IMR-90 (cell line): ENCODE results near the gene CTNNA1. TPM values are rescaled to one million over a fixed set of nuclear protein-coding genes. Genes with fewer than 3 reads are reported as not detected.

Experiments used
- ATAC-seq: fragments of 200-7000 bp; cut with Tn5 transposase; 2 replicates; pipeline ENCODE4 v1.9.1; 2020; ENCODE audit warnings: low read depth, mild to moderate bottlenecking, moderate library complexity
- BruUV-seq: library from RNA; stranded (reverse); fragments of 400-500 nt; replicated peaks from 2 replicates; lab custom pipeline; 2021; lab: Mats Ljungman, UMichigan
- CTCF ChIA-PET: fragments of 300-600 bp; formaldehyde crosslinking; extraction: SDS; loops from one replicate; lab custom pipeline; 2021; ENCODE audit warnings: antibody characterized with exemption; lab: Yijun Ruan, JAX
- POLR2A ChIA-PET: fragments of 300-600 bp; sonication (Branson Sonifier 250); formaldehyde crosslinking; loops from one replicate; lab custom pipeline; 2022; ENCODE audit warnings: antibody characterized with exemption; ENCODE audit not compliant: unreplicated experiment; lab: Charles Lee
- DNase-seq: peaks from one replicate; pipeline ENCODE4 v3.0.0; 2013
- H2AFZ ChIP-seq: replicated peaks from 2 replicates; pipeline ENCODE3; 2013; ENCODE audit warnings: low read length, mild to moderate bottlenecking; ENCODE audit not compliant: poor library complexity
- H2AK5ac ChIP-seq: 2 replicates; pipeline ENCODE4 v1.6.1; 2013; ENCODE audit warnings: low read depth, low read length, inconsistent platforms
- H2AK9ac ChIP-seq: replicated peaks from 2 replicates; pipeline ENCODE3; 2013; ENCODE audit warnings: mild to moderate bottlenecking, low read depth, low read length, moderate library complexity; ENCODE audit not compliant: poor library complexity
- H2BK120ac ChIP-seq: 2 replicates; pipeline ENCODE4 v1.6.1; 2013; ENCODE audit warnings: low read depth, low read length, inconsistent platforms
- H2BK15ac ChIP-seq: 3 replicates; pipeline ENCODE4 v1.6.1; 2013; ENCODE audit warnings: low read depth, low read length, inconsistent platforms
- H2BK20ac ChIP-seq: 2 replicates; pipeline ENCODE4 v1.6.1; 2013; ENCODE audit warnings: low read depth, mild to moderate bottlenecking, inconsistent platforms, low read length, moderate library complexity
- H2BK5ac ChIP-seq: 2 replicates; pipeline ENCODE4 v1.6.1; 2013; ENCODE audit warnings: mild to moderate bottlenecking, low read depth, low read length, inconsistent platforms; ENCODE audit not compliant: poor library complexity, severe bottlenecking
- H3K14ac ChIP-seq: replicated peaks from 2 replicates; pipeline ENCODE4 v1.6.1; 2013; ENCODE audit warnings: low read depth, low read length, inconsistent platforms
- H3K18ac ChIP-seq: 2 replicates; pipeline ENCODE4 v1.6.1; 2013; ENCODE audit warnings: low read depth, low read length, control low read depth
- H3K23ac ChIP-seq: 2 replicates; pipeline ENCODE4 v1.6.1; 2013; ENCODE audit warnings: low read depth, low read length, inconsistent platforms
- H3K27ac ChIP-seq: 2 replicates; pipeline ENCODE4 v1.5.1; 2013; ENCODE audit warnings: mild to moderate bottlenecking, control low read depth, low read length; ENCODE audit not compliant: insufficient read depth
- H3K27me3 ChIP-seq: 2 replicates; pipeline ENCODE4 v1.6.1; 2013; ENCODE audit warnings: low read length; ENCODE audit not compliant: control insufficient read depth, insufficient read depth
- H3K36me3 ChIP-seq: 2 replicates; pipeline ENCODE4 v1.6.1; 2013; ENCODE audit warnings: low read length, mixed read lengths; ENCODE audit not compliant: control insufficient read depth, insufficient read depth
- H3K4ac ChIP-seq: 2 replicates; pipeline ENCODE4 v1.6.1; 2013; ENCODE audit warnings: low read depth, low read length, inconsistent platforms
- H3K4me1 ChIP-seq: 2 replicates; pipeline ENCODE4 v1.6.1; 2013; ENCODE audit warnings: low read length, mixed read lengths; ENCODE audit not compliant: control insufficient read depth, insufficient read depth
- H3K4me2 ChIP-seq: 2 replicates; pipeline ENCODE4 v1.6.1; 2013; ENCODE audit warnings: low read depth, mild to moderate bottlenecking, control low read depth, low read length, moderate library complexity
- H3K4me3 ChIP-seq: 2 replicates; pipeline ENCODE4 v1.5.1; 2013; ENCODE audit warnings: low read depth, mild to moderate bottlenecking, control low read depth, low read length, moderate library complexity; ENCODE audit not compliant: insufficient read depth
- H3K56ac ChIP-seq: 2 replicates; pipeline ENCODE4 v1.6.1; 2013; ENCODE audit warnings: low read length, inconsistent platforms; ENCODE audit not compliant: insufficient read depth; ENCODE audit errors: extremely low read depth
- H3K79me1 ChIP-seq, 2 experiments: 2 replicates each; pipeline ENCODE4 v1.6.1; 2013; ENCODE audit warnings: low read length in 2 of 2, inconsistent platforms in 1 of 2, low read depth in 1 of 2
- H3K9ac ChIP-seq: 2 replicates; pipeline ENCODE4 v1.6.1; 2013; ENCODE audit warnings: low read depth, low read length, control low read depth
- H3K9me1 ChIP-seq: 2 replicates; pipeline ENCODE4 v1.6.1; 2013; ENCODE audit warnings: low read length, inconsistent platforms; ENCODE audit not compliant: insufficient read depth
- H3K9me3 ChIP-seq: 2 replicates; pipeline ENCODE4 v1.6.1; 2013; ENCODE audit warnings: low read length; ENCODE audit not compliant: control insufficient read depth, insufficient read depth
- H4K20me1 ChIP-seq: 2 replicates; pipeline ENCODE4 v1.6.1; 2013; ENCODE audit warnings: low read length, inconsistent platforms; ENCODE audit not compliant: insufficient read depth
- H4K5ac ChIP-seq: 2 replicates; pipeline ENCODE4 v1.6.1; 2013; ENCODE audit warnings: mild to moderate bottlenecking, low read depth, low read length, control low read depth
- H4K8ac ChIP-seq, 2 experiments: 2 replicates each; pipeline ENCODE4 v1.6.1; 2013; ENCODE audit warnings: low read depth in 2 of 2, low read length in 2 of 2, control low read depth in 1 of 2, inconsistent platforms in 1 of 2
- H4K91ac ChIP-seq: 2 replicates; pipeline ENCODE4 v1.6.1; 2013; ENCODE audit warnings: low read depth, low read length, inconsistent platforms; ENCODE audit not compliant: insufficient read depth
- BHLHE40 ChIP-seq: fragments of 150-350 bp; IDR thresholded peaks from 2 replicates; pipeline ENCODE4 v1.6.1; 2016; ENCODE audit warnings: mild to moderate bottlenecking, low read depth, low read length
- MAFK ChIP-seq: IDR thresholded peaks from 2 replicates; pipeline ENCODE4 v1.6.1; 2012; ENCODE audit warnings: low read depth, low read length, improper control_type of control experiment
- SMC3 ChIP-seq: fragments of 150-350 bp; IDR thresholded peaks from 2 replicates; pipeline ENCODE4 v1.6.1; 2016; ENCODE audit warnings: low read depth, mild to moderate bottlenecking, antibody characterized with exemption, low read length, moderate library complexity
- WGBS, 2 experiments: methylation state at CpG; one replicate each; pipeline versions ENCODE4 v1.1.5 to v1.1.7; 2013; ENCODE audit warnings: missing lambda C conversion rate in 2 of 2; ENCODE audit not compliant: insufficient read length in 1 of 2; ENCODE audit errors: extremely low coverage in 2 of 2; 5-methylcytosine and 5-hydroxymethylcytosine counted together
- dilution Hi-C: fragments of 300-500 bp; cut with HindIII; formaldehyde crosslinking; loops from one replicate; pipeline ENCODE4 v1.14.3; 2018; ENCODE audit warnings: low sequenced_read_pairs; ENCODE audit not compliant: unreplicated experiment
- in situ Hi-C: fragments of 300-500 bp; cut with MboI; formaldehyde crosslinking; loops from 3 replicates; pipeline ENCODE4 v1.14.3; 2019; ENCODE audit warnings: low sequenced_read_pairs, inconsistent platforms, mixed read lengths
- intact Hi-C: fragments of 100-400 bp; cut with micrococcal nuclease; formaldehyde crosslinking; loops from 2 replicates; pipeline ENCODE4 v1.10.0; 2022
- polyA plus RNA-seq, 3 experiments: library from polyadenylated mRNA; depleted of rRNA; stranded (reverse); fragments of >200 nt; gene quantifications; 2 replicates each; pipeline ENCODE4 v1.2.3, GENCODE V29; 2012; ENCODE audit warnings: low replicate concordance in 1 of 3
- total RNA-seq: library from RNA; depleted of rRNA; stranded (reverse); fragments of >200 nt; gene quantifications from 2 replicates; pipeline ENCODE4 v1.2.3, GENCODE V29; 2012
- TF ChIP-seq, protein P1 (sequence below): conservative IDR thresholded peaks from 2 replicates; pipeline ENCODE4 v1.5.1; 2012; ENCODE audit warnings: mild to moderate bottlenecking, low read depth, low read length, improper control_type of control experiment
- TF ChIP-seq, protein P2 (sequence below): fragments of 150-350 bp; IDR thresholded peaks from 2 replicates; pipeline ENCODE4 v1.6.1; 2016; ENCODE audit warnings: low read depth, mild to moderate bottlenecking, low read length, moderate library complexity, borderline replicate concordance

The CTNNA1 gene
- total and polyA plus RNA-seq, 2 of the 4 experiments (the other 2 are of a cell fraction), result 220 to 471 TPM

DNA sequence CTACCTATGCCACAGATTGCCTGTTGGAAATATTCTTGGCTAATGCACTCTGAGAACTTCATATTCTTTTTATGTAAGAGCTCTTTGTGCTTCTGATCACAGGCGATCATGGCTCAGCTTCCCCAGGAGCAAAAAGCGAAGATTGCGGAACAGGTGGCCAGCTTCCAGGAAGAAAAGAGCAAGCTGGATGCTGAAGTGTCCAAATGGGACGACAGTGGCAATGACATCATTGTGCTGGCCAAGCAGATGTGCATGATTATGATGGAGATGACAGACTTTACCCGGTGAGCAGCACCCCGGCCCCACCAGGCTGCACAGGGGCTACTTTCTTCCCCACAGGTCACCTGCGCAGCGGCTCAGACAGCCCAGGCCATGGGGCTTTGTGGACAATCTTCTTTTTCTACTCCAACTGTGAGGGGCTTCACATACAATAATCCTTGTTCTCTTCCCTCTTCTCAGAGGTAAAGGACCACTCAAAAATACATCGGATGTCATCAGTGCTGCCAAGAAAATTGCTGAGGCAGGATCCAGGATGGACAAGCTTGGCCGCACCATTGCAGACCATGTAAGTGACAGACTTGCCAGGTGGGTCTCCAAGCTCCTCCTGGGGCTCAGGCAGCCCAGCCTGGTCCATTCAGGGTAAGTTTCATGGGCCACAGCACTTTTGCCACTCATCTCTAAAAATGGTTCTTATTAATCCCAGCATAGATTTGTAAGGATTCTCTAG lies 177.3 kb downstream of the CTNNA1 start:
- Histone ChIP-seq H3K14ac (no peak overlapping the region), H3K36me3 (peaks cover 82% of the 10 kb centered on the region), H4K91ac (no peak overlapping the region), H3K23ac (no peak overlapping the region), H2BK20ac (no peak overlapping the region), H3K56ac (no peak overlapping the region), H3K27me3 (no peaks in the 10 kb centered on the region), H2BK15ac (no peak overlapping the region), H2AK5ac (no peak overlapping the region), H3K79me1 (peaks cover 11 to 41% of the 10 kb centered on the region in 2 experiments), H3K4me3 (no peak overlapping the region), H2AFZ (no peak overlapping the region), H3K4me1 (no peaks in the 10 kb centered on the region; the same call in 1 of the 2 replicates), H3K4ac (no peak overlapping the region), H2BK120ac (no peak overlapping the region), H4K20me1 (peaks cover 10% of the 10 kb centered on the region), H3K27ac (no peak overlapping the region), H3K9me1 (peaks cover 10% of the 10 kb centered on the region), H4K5ac (no peak overlapping the region), H4K8ac (no peak overlapping the region), H3K4me2 (no peak overlapping the region), H3K18ac (no peak overlapping the region), H2AK9ac (no peak overlapping the region), H3K9ac (no peak overlapping the region), H2BK5ac (no peak overlapping the region), H3K9me3 (no peaks in the 10 kb centered on the region)
- intact Hi-C loops, result no loop called here
- ATAC-seq, result no peak
- dilution Hi-C loops, result no loop called here
- CTCF ChIA-PET, result no interaction called here
- 95% methylated on average over 3 of the region's 10 CpGs; no CpG with 5 or more reads in 1 of the 2 experiments for WGBS, 2 experiments
- POLR2A ChIA-PET, result no interaction called here
- no TSS peak for BruUV-seq
- in situ Hi-C loops, result no loop called here
- DNase-seq, result no peak
- TF ChIP-seq, protein P1, sequence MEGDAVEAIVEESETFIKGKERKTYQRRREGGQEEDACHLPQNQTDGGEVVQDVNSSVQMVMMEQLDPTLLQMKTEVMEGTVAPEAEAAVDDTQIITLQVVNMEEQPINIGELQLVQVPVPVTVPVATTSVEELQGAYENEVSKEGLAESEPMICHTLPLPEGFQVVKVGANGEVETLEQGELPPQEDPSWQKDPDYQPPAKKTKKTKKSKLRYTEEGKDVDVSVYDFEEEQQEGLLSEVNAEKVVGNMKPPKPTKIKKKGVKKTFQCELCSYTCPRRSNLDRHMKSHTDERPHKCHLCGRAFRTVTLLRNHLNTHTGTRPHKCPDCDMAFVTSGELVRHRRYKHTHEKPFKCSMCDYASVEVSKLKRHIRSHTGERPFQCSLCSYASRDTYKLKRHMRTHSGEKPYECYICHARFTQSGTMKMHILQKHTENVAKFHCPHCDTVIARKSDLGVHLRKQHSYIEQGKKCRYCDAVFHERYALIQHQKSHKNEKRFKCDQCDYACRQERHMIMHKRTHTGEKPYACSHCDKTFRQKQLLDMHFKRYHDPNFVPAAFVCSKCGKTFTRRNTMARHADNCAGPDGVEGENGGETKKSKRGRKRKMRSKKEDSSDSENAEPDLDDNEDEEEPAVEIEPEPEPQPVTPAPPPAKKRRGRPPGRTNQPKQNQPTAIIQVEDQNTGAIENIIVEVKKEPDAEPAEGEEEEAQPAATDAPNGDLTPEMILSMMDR, result no peak
- TF ChIP-seq SMC3, result no peak
- no peak for TF ChIP-seq MAFK
- TF ChIP-seq, protein P2, sequence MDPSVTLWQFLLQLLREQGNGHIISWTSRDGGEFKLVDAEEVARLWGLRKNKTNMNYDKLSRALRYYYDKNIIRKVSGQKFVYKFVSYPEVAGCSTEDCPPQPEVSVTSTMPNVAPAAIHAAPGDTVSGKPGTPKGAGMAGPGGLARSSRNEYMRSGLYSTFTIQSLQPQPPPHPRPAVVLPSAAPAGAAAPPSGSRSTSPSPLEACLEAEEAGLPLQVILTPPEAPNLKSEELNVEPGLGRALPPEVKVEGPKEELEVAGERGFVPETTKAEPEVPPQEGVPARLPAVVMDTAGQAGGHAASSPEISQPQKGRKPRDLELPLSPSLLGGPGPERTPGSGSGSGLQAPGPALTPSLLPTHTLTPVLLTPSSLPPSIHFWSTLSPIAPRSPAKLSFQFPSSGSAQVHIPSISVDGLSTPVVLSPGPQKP, result no peak
- no peak for TF ChIP-seq BHLHE40
